Kidney capillary endothelial cell (primary cell): ENCODE measurements around the gene MEDAG.

ENCODE experiments used
- DNase-seq: peaks from one replicate; pipeline ENCODE4 v3.0.0-alpha.2; 2018; ENCODE audit warnings: low spot score

MEDAG gene

GRCh38 chr13:30872685-30873461, 33.2 kb upstream of the MEDAG start:
- DNase-seq = peak; percentile 70

DNA sequence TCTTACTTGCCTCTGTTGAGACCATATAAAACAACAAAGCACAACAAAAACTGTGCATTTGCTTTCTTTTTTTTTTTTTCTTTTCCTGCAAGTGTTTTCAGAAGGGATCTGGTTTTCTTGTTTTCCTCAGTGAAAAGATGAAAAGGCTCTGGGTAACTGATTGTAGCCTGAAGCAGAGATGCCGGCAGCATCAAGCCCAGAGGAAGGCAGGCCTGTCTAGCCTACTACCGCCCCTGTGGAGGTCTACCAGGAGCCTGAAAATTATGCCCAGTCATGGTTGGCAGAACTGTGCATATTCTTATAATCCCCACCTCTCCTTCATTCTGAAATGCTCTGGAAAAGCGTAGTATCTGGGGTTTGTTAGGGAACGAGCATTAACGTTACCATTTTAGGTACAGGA, 32.6 kb upstream of the MEDAG start:
- peak; percentile 18 for DNase-seq

DNA sequence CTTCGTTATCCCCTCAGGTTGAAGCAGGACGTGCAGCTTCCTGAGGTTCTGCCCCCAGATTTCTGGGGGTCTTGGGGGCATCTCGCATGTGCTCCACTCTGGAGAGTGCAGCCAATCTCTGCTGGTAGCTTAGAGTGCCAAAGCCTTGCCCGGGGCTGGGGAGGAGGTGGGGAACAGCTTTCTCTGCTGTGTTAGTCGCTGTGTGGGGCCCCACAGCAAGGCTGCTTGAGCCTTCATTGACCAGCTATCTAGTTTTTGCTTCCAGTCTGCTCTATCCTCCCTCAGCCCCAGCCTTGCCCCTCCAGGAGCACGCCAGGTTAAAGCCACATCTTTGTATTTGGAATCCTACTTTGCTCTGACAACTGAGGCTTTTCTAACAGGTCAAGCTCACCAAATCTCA, 32.0 kb upstream of the MEDAG start:
- no peak for DNase-seq

- no peak for DNase-seq
Observed at GRCh38 chr13:30874561-30874960, 31.5 kb upstream of the MEDAG start.

DNA sequence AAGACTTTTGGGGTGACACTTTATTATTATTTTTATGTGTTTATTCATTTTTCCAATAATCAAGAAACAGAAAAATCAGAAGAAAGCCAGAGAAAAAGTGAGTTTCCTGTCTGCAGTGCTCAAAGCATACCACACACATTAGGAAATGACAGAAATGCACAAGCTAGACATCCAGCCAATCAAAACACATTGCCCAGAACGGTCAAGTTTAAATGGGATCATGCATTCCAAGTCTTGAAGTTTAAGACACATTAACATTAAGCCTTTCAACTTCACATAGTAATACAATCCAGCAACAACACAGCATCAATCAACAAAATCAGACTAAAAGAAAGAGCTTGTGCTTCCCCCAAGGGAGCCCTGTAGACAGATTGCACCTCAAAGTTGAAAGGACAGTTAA, 28.7 kb upstream of the MEDAG start:
- no peak for DNase-seq

GRCh38 chr13:30880151-30880855, 25.8 kb upstream of the MEDAG start:
- DNase-seq = no peak

- DNase-seq = no peak
Observed at GRCh38 chr13:30880856-30881155, 25.3 kb upstream of the MEDAG start.

- no peak for DNase-seq
Observed at GRCh38 chr13:30881191-30881651, 24.9 kb upstream of the MEDAG start.

DNA sequence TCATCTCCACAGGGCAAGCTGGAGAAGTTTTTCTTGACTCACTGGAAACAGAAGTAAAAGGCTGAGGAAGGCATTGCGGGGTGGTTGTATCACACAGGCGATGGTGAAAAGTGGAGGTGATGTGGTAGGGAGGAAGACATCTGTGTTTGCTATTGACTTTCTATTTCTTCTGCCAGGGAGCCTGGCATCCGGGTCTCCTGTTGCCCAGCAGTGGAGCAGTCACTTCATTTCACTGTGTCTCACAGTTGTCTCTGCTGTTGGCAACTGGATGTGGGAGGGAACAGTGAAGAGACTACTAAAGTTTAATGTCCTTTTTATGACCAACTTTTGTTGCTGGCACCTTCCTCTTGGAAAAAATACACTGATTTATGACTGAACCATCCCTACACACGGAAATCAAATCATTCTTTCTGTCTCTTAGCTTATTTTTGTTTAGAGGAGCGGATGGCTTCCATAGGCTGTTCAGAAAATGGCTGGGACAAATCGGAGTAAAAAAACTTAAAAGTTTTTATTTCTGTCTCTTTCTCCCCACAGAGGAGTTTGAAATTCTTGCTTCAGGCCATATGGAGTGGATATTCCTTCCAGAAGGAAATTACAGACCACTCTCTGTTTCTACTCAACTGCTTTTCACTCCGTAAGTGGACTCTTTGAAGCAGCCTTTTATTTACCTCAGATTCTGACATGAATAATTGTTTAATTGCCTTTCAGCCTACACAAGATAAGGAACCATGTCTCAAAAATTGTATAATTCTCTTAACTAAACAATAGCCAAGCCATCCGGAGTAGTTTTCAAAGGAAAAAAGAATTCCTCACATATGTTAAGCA, 23.8 kb upstream of the MEDAG start:
- DNase-seq = no peak

DNA sequence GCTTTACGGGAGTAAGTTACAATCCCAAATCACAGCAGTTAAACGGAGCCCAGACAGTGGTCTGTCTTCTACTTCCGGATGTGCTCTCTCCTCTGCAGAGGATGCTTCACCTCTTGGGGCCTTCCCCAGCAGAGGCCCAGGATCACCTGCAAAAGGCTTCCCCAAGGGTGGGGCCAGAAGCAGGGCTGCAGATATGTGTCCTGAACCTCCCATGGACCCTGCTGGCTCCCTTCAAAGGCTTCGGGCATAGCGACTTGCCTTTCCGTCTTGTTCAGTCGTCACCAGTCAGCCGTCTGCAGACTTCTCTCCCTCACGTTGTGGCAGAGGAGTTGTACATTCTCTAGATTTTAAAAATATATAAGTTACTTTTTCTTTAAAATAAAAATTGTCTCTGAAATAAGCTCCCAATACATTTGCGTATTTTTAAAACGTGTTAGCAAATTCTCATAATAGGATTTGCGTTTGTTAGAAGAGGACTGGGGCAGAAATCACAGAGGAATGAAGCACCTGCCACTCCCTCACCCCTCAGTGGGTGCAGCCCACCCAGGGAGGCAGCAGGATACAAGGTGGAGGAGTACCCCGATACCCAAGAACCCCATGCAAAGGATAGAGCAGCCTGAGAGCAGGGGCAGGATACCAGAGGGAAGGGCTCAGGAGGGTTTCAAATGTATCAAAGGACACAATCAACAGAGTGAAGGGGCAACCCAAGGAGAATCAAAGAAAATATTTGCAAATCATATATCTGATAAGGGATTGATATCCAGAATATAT, 22.9 kb upstream of the MEDAG start:
- no peak for DNase-seq

DNA sequence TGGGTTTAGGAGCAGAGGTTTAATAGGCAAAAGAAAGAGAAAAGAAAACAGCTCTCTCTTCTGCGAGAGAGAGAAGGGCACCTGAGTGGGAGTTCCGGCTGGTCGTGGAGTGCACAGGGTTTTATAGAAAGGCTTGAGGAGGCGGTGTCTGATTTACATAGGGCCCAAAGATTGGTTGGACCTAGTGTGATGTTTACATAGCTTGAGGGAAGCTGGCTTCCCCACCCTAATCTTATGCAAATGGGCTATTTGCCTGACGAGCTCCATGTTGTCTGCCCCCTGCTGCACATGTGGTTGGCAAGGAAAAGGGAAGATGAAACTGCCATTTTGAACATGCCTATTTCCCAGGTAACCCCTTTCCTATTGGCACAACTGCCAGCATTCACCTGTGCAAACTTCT, 21.5 kb upstream of the MEDAG start:
- DNase-seq = no peak

- DNase-seq = no peak
Observed at GRCh38 chr13:30889196-30889690, 16.8 kb upstream of the MEDAG start.

DNA sequence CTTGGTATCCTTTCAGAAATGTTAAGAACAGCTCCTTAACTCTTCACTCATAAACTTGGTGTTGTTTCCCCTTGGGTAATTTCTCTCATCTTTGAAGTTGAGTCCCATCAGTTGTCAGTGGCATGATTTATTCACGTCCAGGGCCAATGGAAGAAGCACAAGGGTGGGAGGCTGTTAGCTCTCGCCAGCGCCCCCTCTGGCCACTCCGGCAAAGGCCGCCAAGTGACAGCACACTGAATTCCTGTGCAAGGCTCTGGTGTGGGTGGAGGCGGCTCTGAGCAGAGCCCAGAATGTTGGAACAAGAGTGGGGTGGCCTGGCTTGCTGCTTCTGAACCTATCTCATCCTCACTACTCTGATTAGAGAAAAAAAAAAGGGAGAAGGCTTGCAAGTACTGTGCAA, 13.1 kb upstream of the MEDAG start:
- DNase-seq = no peak

DNA sequence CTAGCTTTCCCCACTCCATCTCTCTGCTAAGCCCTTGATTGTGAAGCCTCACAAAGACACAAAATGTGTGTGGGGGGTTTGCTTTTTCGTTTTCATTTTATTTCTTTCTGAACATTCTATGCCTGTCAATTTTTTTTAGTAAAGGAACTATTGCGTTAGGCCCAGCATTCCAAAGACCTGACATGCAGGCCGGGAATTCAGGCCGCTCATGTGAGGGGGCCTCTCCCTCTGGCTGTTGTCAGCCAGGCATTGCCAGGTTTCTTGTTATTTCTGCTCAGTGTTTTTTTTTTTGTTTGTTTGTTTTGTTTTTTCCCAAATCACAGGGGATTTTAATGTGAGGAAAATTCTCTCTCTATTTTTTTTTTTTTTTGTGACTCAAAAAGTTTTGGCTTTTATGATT, 10.3 kb upstream of the MEDAG start:
- no peak for DNase-seq

GRCh38 chr13:30898070-30898469, 8.0 kb upstream of the MEDAG start:
- no peak for DNase-seq

DNA sequence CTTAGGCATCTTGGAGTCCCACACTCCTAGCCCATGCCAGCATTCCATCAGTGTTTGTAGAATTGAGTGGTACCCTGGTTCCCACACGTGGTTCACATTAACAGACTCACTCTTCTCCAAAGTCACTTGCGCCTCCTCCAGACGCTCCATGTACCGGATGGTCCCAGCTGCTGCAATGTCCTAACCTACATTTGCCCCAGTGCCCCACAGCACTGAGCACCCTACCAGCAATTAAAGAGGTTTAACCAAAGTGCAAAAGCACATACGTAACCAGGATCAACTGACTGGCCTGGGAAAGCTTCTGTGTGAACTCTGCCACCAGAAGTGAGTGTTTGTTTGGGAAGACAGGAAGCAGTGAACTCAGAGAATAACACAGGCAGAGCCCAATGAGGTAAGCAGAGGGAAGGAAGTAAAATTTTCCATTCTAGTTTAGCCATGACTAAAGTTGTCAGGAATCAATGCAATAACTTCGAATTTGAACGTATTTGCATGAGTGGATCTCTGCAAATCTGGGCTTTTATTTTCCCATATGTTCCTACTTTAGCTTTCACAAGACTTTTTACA, 7.3 kb upstream of the MEDAG start:
- peak; percentile 93 for DNase-seq

DNA sequence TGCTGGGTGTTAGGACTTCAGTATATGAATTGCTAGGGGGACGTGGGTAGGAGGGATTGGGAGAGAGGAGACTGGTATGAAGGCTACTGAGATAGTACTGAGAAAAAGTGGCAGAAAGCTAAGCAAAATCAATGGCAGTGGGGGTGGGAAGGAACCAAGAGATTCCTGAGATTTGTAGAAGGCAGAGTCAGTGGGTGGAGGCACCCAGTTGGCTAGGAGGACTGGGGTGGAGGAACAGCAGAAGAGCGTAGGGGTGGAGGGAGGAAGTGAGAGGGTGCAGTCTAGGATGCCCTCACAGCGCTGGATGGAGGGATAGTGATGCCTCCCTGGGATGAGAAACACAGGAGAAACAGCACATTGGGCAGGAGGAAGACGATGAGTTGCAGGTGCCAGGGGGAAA, 5.6 kb upstream of the MEDAG start:
- DNase-seq = no peak

GRCh38 chr13:30900952-30901749, 4.9 kb upstream of the MEDAG start:
- DNase-seq = no peak

DNA sequence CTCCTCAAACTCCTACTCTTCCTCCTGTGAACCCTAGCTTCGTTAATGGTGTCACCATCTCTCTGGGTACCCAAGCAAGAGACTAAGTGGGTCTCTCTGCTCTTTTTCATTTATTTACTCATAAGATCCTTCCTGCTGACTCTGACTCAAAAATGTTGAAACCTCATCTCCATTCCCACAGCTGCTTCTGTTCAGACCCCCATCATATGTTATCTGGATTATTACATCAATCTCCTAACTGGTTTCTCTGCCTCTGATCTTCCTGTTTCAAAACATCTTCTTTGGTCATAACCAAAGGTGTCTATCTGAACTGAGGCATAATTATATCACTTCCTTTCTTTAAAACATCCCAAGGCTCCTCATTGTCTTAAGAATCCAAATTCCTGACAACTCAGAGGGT, 2.0 kb upstream of the MEDAG start:
- peak; percentile 21 for DNase-seq

- no peak for DNase-seq
Observed at GRCh38 chr13:30906411-30907051, 460 bp downstream of the MEDAG start.
